ENCODE results near the gene ENDOU. TPM values are rescaled to one million over a fixed set of nuclear protein-coding genes. Genes with fewer than 3 reads are reported as not detected.
"Not testable (repeated sequence)": the region's sequence is repeated elsewhere in the genome, so short reads cannot be mapped to it uniquely, and the experiment has no call there.

The ENDOU gene
- total RNA-seq, 1 experiment from 2014 or later = not detected

- DNase-seq = no peak
- peaks cover 3% of the 10 kb centered on the region for H3K36me3 ChIP-seq (replicated peaks; ENCODE audit: control insufficient read depth, insufficient read depth, low read length)
- no peaks in the 10 kb centered on the region for H3K27me3 ChIP-seq (ENCODE audit: control insufficient read depth, insufficient read depth, low read length)
- H3K4me3 ChIP-seq (ENCODE audit: insufficient read depth, low read depth, low read length) = no peak overlapping the region
Measured at GRCh38 chr12:47672068-47672467, 53.2 kb downstream of the ENDOU start.

- H3K36me3 ChIP-seq (replicated peaks; ENCODE audit: control insufficient read depth, insufficient read depth, low read length); H3K27me3 ChIP-seq (ENCODE audit: control insufficient read depth, insufficient read depth, low read length): not testable (repeated sequence)
Measured at GRCh38 chr12:47667935-47668334, 57.4 kb downstream of the ENDOU start.

More at GRCh38 chr12:47667935-47668334, 57.4 kb downstream of the ENDOU start:
- not testable (repeated sequence) for DNase-seq; H3K4me3 ChIP-seq (ENCODE audit: insufficient read depth, low read depth, low read length)

Other genes with a start within 250 kb of the ENDOU start
- gene RPAP3, start 19.5 kb downstream of the ENDOU start, total RNA-seq (2014; rRNA removed; shearing (Covaris generic)) = 19.5 and 28.9 TPM in 2 replicates
- gene RAPGEF3, start 33.4 kb upstream of the ENDOU start, total RNA-seq (2014; rRNA removed; shearing (Covaris generic)) = 10.5 and 11.8 TPM in 2 replicates
- gene SLC48A1, start 47.7 kb upstream of the ENDOU start, total RNA-seq (2014; rRNA removed; shearing (Covaris generic)) = 10.9 and 12.4 TPM in 2 replicates
- 45.2 and 50.7 TPM in 2 replicates for gene HDAC7, start 94.4 kb upstream of the ENDOU start, total RNA-seq (2014; rRNA removed; shearing (Covaris generic))
- 0.03 TPM in 1 of 2 replicates, not detected in the other for gene VDR, start 179.5 kb upstream of the ENDOU start, total RNA-seq (2014; rRNA removed; shearing (Covaris generic))
- gene TMEM106C, start 238.1 kb upstream of the ENDOU start, total RNA-seq (2014; rRNA removed; shearing (Covaris generic)) = 13.4 and 15.6 TPM in 2 replicates

Measured in H7 (cell line).